ENCODE results near the gene CCDC88C.

CCDC88C gene

GRCh38 chr14:91330096-91330696, 87.4 kb downstream of the CCDC88C start:
- DNase-seq (ENCODE audit: low read depth in 2 of 2) = no peak

- DNase-seq (ENCODE audit: low read depth in 2 of 2) = no peak
Measured at GRCh38 chr14:91329486-91330014, 88.1 kb downstream of the CCDC88C start.

- no peak for DNase-seq (ENCODE audit: low read depth in 2 of 2)
Measured at GRCh38 chr14:91328313-91329050, 89.1 kb downstream of the CCDC88C start.

- DNase-seq (ENCODE audit: low read depth in 2 of 2) = no peak
Measured at GRCh38 chr14:91327661-91328312, 89.8 kb downstream of the CCDC88C start.

DNA sequence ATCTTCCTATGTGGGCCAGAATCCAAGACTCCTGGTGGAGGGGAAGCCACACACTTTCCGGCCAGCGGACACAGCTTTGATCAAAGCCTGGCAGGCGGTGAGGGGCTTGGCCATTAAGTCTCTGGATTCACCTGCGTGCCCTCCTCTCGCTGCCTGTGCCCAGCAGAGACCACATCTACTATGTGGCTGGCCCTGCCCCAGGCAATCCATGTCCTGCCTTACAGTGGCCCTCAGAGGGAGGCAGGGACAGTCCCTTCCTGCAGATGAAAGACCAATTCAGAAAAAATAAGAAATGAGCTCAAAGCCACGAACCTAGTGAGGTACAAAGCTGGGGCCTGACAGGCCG, 90.4 kb downstream of the CCDC88C start:
- no peak for DNase-seq (ENCODE audit: low read depth in 2 of 2)

GRCh38 chr14:91326514-91327249, 90.9 kb downstream of the CCDC88C start:
- no peak for DNase-seq (ENCODE audit: low read depth in 2 of 2)

GRCh38 chr14:91324606-91325575, 92.7 kb downstream of the CCDC88C start:
- no peak for DNase-seq (ENCODE audit: low read depth in 2 of 2)

DNA sequence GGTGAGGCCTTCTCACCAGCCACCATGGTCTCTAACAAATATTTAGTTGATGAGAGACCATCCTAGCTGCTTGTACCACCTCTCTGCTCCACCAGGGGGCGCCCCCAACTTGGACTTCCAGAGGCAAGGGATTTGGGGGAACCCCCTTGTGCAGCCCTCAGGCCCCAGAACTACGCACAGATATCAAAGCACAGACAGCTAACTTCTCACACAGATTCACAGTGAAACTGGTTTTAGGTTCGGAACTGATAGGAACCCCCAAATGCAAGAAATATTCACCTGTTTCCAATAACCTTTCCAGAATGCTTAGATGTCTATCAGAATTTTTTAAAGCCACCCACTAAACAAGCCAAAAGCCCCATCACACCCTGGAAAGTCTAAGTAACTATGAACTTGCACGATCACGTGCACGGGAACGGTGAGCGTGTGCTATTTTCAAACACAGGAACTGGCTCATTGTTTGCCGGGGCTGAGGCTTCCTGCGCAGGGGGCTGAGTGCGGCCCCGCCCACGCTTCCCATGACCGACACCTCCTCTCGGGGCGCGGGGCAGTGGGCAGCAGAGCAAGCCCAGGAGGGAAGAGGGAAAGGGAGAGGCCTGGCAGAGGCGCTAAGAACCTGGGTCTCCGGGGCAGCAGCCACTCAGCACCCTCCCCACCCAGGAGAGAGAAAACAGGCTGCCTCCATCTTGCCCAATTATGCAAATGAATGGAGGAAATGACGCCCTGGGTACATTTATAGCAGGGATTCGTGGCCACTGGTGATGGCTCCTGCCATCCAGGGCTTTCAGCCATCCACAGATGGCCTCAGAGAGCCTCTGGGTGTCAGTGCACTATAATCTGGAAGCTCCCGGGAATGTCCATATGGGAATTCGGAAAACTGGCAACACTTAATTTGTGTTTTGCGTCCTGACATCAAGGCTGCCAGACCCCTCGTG, 93.7 kb downstream of the CCDC88C start:
- DNase-seq (ENCODE audit: low read depth in 2 of 2) = peak; percentile 91 to 98

DNA sequence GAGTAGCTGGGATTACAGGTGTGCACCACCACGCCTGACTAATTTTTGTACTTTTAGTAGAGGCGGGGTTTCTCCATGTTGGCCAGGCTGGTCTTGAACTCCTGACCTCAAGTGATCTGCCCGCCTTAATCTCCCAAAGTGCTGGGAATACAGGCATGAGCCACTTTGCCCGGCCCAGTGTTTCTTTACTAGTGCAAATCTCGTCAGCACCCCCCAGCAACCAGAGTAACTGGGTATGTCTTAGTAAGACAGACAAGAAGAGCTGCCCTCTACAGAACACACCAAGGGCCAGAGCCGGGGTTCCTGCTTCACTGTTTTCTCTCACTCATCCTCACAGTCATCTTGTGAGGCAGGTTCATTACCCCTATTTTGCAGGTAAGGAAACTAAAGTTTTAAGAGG, 94.6 kb downstream of the CCDC88C start:
- no peak for DNase-seq (ENCODE audit: low read depth in 2 of 2)

GRCh38 chr14:91322623-91323022, 95.0 kb downstream of the CCDC88C start:
- DNase-seq (ENCODE audit: low read depth in 2 of 2) = no peak

- DNase-seq (ENCODE audit: low read depth in 2 of 2) = no peak
Measured at GRCh38 chr14:91321131-91321530, 96.5 kb downstream of the CCDC88C start.

DNA sequence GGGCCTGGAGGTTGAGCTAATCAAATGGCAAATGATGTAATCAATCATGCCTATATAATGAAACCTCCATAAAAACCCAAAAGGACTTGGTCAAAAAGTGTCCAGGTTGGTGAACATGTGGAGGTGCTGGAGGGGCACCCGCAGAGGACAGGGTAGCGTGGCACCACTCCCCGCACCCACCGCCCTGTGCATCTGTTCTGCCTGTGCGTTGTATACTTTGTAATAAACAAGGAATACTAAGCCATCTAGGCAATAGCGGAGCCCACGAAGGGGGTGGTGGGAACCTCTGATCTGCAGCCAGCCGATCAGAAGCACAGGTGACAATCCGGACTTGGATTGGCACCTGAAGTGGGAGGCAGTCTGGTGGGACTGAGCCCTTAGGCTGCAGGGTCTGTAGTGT, 97.4 kb downstream of the CCDC88C start:
- no peak for DNase-seq (ENCODE audit: low read depth in 2 of 2)

DNA sequence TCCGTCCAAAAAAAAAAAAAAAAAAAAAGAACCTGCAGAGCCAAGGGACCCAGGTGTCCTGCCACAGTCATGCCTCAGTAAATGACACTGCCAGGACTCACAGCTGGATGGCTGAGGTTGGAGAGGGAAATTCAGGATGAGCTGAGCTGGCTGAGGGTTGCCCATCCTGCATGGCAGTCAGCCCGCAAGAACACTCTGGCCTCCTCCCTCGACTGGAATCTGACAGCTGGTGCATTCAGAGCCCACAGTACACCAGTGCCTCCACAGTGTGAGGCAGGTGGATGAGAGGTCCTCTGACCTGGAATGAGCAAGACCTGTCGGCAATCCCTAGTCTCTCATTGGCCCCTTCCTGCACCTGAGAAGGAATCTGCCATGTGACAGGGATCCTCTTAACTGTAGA, 98.7 kb downstream of the CCDC88C start:
- no peak for DNase-seq (ENCODE audit: low read depth in 2 of 2)

DNA sequence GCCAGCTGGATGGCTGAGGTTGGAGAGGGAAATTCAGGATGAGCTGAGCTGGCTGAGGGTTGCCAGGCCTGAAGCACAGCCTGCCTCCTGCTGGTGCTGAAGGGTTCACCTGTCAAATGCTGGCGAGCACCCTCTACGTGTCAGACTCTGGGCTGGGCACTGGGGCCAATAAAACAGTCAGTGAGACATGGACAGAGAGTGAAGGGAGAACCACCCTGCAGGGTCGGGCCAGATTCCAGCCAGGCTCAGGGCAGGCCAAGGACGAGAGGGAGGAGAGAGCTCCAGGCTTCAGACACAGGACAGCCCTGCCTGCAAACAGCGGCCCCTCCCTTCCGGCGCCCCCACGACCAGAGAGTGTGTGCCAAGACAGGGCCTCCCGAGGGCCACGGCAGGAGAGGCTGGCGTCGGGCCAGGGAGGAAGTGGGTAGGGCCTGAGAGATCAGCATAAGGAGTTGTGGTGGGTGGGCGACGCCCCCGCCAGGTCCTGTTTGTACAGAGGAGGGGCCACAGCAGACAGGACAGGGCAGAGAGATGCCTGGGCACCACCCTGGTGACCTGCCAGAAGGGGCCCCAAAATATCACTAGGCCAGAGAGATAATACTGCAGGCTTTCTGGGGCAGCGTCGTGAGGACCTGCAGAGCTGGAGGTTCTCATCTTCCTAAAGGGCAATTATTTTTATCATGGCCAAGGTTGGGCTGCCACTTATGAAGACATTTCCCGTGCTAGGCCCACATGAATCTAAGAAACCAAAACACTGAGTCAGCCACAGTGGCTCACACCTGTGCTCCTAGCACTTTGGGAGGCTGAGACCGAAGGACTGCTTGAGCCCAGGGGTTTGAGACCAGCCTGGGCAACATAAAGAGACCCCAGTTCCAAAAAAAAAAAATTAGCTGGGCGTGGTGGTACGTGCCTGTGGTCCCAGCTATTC, 100.0 kb downstream of the CCDC88C start:
- DNase-seq (ENCODE audit: low read depth in 2 of 2) = peak; percentile 49 to 59

- DNase-seq (ENCODE audit: low read depth in 2 of 2) = no peak
Measured at GRCh38 chr14:91316761-91317160, 100.9 kb downstream of the CCDC88C start.

DNA sequence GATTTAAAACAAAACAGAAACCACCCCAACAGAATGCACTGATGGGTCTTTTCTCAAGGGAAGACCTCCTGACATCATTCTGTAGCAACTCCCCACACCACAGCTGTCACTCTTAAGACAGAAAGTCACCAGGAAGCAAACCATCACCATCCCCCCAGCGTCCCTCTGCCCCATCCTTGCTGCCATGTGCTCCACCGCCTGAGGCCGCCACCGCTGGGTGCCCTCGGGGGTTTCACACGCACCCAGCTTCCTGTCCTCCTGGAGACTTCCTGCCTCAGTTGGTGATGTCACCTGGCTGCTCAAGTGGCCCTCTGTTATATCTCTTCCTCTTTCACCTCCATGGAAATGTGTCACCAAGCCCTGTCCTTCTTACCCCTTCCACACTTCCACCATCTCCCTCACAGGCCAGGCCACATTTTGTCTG, 101.8 kb downstream of the CCDC88C start:
- peak; percentile 33 to 55 for DNase-seq (ENCODE audit: low read depth in 2 of 2)

- no peak for DNase-seq (ENCODE audit: low read depth in 2 of 2)
Measured at GRCh38 chr14:91313852-91314251, 103.8 kb downstream of the CCDC88C start.

DNA sequence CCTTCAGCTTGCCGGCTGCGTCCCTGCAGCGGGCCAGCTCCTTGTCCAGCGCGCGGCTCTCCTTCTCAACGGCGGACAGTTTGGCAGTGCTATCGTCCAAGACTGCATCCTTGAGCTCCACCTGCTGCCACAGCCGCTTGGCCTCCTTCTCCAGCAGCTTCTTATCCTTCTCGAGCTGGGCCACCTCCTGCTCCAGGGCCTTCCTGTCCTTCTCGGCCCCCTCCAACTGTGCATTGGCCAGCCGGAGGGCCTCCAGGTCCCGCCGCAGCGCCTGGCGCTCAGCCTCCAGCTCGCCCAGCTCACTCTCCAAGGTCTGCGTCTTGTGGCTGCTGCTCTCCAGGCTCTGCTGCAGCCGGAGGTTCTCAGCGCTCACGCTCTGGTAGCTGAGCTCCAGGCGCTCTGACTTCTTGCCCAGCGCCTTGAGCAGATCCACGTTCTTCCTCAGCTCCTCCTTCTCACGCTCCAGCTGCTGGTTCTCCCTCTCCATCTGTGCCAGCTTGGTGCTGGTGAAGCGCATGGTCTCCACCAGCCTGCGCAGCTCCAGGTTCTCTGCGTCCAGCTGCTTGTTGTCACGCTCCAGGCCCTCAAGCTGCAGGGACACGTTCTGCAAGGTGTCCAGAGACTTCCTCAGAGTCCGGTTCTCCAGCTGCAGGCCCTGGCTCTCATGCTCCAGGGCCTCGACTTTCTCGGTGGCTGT, 104.3 kb downstream of the CCDC88C start:
- DNase-seq (ENCODE audit: low read depth in 2 of 2) = no peak

Measured in stimulated activated CD4-positive, alpha-beta T cell treated with anti-CD3 and anti-CD28 coated beads, Interleukin-1b, Interleukin-23, amount 100 ng/mL, for 1 hour (primary cell).